DOHH2 (cell line): ENCODE results near the gene OPA3.

ENCODE experiments used
- CTCF ChIP-seq: fragments of 200-600 bp; sonication (generic); IDR thresholded peaks from one replicate; pipeline ENCODE4 v1.5.1; 2014; ENCODE audit warnings: antibody characterized with exemption, mild to moderate bottlenecking, low read depth, low read length; ENCODE audit not compliant: poor library complexity, severe bottlenecking
- EZH2phosphoT487 ChIP-seq: fragments of 200-600 bp; sonication (generic); IDR thresholded peaks from 2 replicates; pipeline ENCODE4 v1.6.1; 2017; ENCODE audit warnings: borderline replicate concordance, mild to moderate bottlenecking, antibody characterized with exemption, low read length, moderate library complexity, mixed read lengths

GRCh38 chr19:45529420-45529785, 55.2 kb downstream of the OPA3 start:
- TF ChIP-seq CTCF, result no peak
- TF ChIP-seq EZH2phosphoT487, result no peak
